Muscle of arm (tissue), 12 donors: ENCODE data around the gene CDC16. TPM values are rescaled to one million over a fixed set of nuclear protein-coding genes. Genes with fewer than 3 reads are reported as not detected.

Experiments used
- polyA plus RNA-seq, 12 donors: library from polyadenylated mRNA; unstranded; fragments of 120-200 nt; gene quantifications; one replicate each; pipeline ENCODE4 v1.2.1, GENCODE V29; 2013; ENCODE audit not compliant: insufficient read length in 12 of 12

The CDC16 gene
- polyA plus RNA-seq, 12 donors = 60.8 to 112 (median 81.0) TPM; not detected in 1

Other genes with a start within 250 kb of the CDC16 start
- 10 to 100 TPM in 10 of 12 donors, 1 to 10 TPM in 1, not detected in 1; 8.9 to 23.0 (median 20.0) TPM for gene RASA3, start 102.3 kb upstream of the CDC16 start, polyA plus RNA-seq
- not detected for gene CFAP97D2, start 55.6 kb upstream of the CDC16 start, polyA plus RNA-seq
- gene UPF3A, start 46.7 kb downstream of the CDC16 start, polyA plus RNA-seq = 100 to 1,000 TPM in 5 of 12 donors, 10 to 100 TPM in 6, not detected in 1; 51.2 to 154 (median 99.6) TPM
- gene CHAMP1, start 79.6 kb downstream of the CDC16 start, polyA plus RNA-seq = 10 to 100 TPM in 11 of 12 donors, not detected in 1; 15.3 to 30.0 (median 18.0) TPM